Head of caudate nucleus (tissue), 42 donors: ENCODE data around the gene BPI.
"Not testable (repeated sequence)": the region's sequence is repeated elsewhere in the genome, so short reads cannot be mapped to it uniquely, and the experiment has no call there.

Experiments used
- DNase-seq, 42 donors: peaks; one replicate each; pipeline versions ENCODE4 v3.0.0 to v3.0.0-alpha.2; 2020 to 2021; ENCODE audit warnings: mixed read lengths in 7 of 42
- intact Hi-C: fragments of 100-400 bp; cut with DNase I; formaldehyde crosslinking; loops from one replicate; pipeline ENCODE4 v1.15.0; 2022

BPI gene

GRCh38 chr20:38344107-38344701, 40.2 kb downstream of the BPI start:
- DNase-seq: no peak
- intact Hi-C loops: no loop called here

- DNase-seq: no peak
- intact Hi-C loops: no loop called here
Measured at GRCh38 chr20:38345643-38346042, 41.7 kb downstream of the BPI start.

GRCh38 chr20:38346247-38346651, 42.3 kb downstream of the BPI start, which contains the start of gene LBP:
Gene LBP (plus strand): TSS chr20:38346482. CDS start chr20:38346517, 35 bp downstream.
- no peak for DNase-seq
- intact Hi-C loops: no loop called here

- no peak for DNase-seq
- intact Hi-C loops: no loop called here
Measured at GRCh38 chr20:38346741-38347140, 42.8 kb downstream of the BPI start.

- DNase-seq: no peak
- intact Hi-C loops: no loop called here
Measured at GRCh38 chr20:38349856-38350255, 45.9 kb downstream of the BPI start.

GRCh38 chr20:38350879-38351775, 47.2 kb downstream of the BPI start:
- intact Hi-C loops: no loop called here
- no peak for DNase-seq

- no peak for DNase-seq
- intact Hi-C loops: no loop called here
Measured at GRCh38 chr20:38353316-38353715, 49.4 kb downstream of the BPI start.

GRCh38 chr20:38354227-38354626, 50.3 kb downstream of the BPI start:
- intact Hi-C loops: no loop called here
- DNase-seq: no peak

GRCh38 chr20:38355161-38356012, 51.4 kb downstream of the BPI start:
- DNase-seq: peak in 10 of 42 donors; percentile 16 to 63 (median 42)

GRCh38 chr20:38357653-38358207, 53.8 kb downstream of the BPI start:
- no peak for DNase-seq
- intact Hi-C loops: no loop called here

More at GRCh38 chr20:38355161-38356012, 51.4 kb downstream of the BPI start:
- intact Hi-C loops: no loop called here

- DNase-seq: no peak
- intact Hi-C loops: no loop called here
Measured at GRCh38 chr20:38358556-38358955, 54.6 kb downstream of the BPI start.

GRCh38 chr20:38363004-38363747, 59.2 kb downstream of the BPI start:
- DNase-seq: no peak
- intact Hi-C loops: no loop called here

- intact Hi-C loops: no loop called here
- peak in 1 of 42 donors; percentile 15 for DNase-seq
Measured at GRCh38 chr20:38369389-38369788, 65.4 kb downstream of the BPI start.

GRCh38 chr20:38372806-38373205, 68.8 kb downstream of the BPI start:
- no peak for DNase-seq
- intact Hi-C loops: no loop called here

GRCh38 chr20:38373231-38373867, 69.4 kb downstream of the BPI start:
- intact Hi-C loops: no loop called here
- no peak for DNase-seq

- intact Hi-C loops: no loop called here
Measured at GRCh38 chr20:38373898-38374297, 69.9 kb downstream of the BPI start.

GRCh38 chr20:38377039-38377685, 73.2 kb downstream of the BPI start:
- peak in 6 of 42 donors; percentile 15 to 56 (median 18) for DNase-seq
- intact Hi-C loops: no loop called here

More at GRCh38 chr20:38373898-38374297, 69.9 kb downstream of the BPI start:
- no peak for DNase-seq

- DNase-seq, intact Hi-C loops: not testable (repeated sequence)
Measured at GRCh38 chr20:38377838-38378237, 73.9 kb downstream of the BPI start.
